HUDEP-2 (cell line): ENCODE data around the gene G0S2.

ENCODE experiments used
- DNase-seq, 76 experiments: peaks; one replicate each; lab custom pipeline; 2025; ENCODE audit not compliant: unreplicated experiment in 76 of 76; lab: John Stamatoyannopoulos, UW

The G0S2 gene

GRCh38 chr1:209648346-209648745 lies 26.9 kb upstream of the G0S2 start:
- DNase-seq, result no peak

GRCh38 chr1:209648931-209649776 lies 26.1 kb upstream of the G0S2 start:
- DNase-seq, result peak in 41 of 76 experiments; percentile 2 to 67 (median 30)

- no peak for DNase-seq
Measured at GRCh38 chr1:209650454-209650853, 24.8 kb upstream of the G0S2 start.

GRCh38 chr1:209651138-209651587 lies 24.0 kb upstream of the G0S2 start:
- peak in 61 of 76 experiments; percentile 4 to 79 (median 48) for DNase-seq

- DNase-seq, result no peak
Measured at GRCh38 chr1:209652121-209652735, 23.0 kb upstream of the G0S2 start, which contains the start of gene LAMB3. Gene LAMB3 (minus strand): TSS chr1:209652425. CDS start chr1:209650944, 1,481 bp downstream.

- DNase-seq, result peak in 36 of 76 experiments; percentile 3 to 38 (median 12)
Measured at GRCh38 chr1:209652873-209653401, 22.3 kb upstream of the G0S2 start.

GRCh38 chr1:209653915-209654351 lies 21.3 kb upstream of the G0S2 start:
- DNase-seq, result no peak

- DNase-seq, result no peak
Measured at GRCh38 chr1:209655411-209656231, 19.6 kb upstream of the G0S2 start.

GRCh38 chr1:209657140-209657879 lies 17.9 kb upstream of the G0S2 start:
- no peak for DNase-seq

- no peak for DNase-seq
Measured at GRCh38 chr1:209657918-209658317, 17.3 kb upstream of the G0S2 start.

GRCh38 chr1:209659909-209660308 lies 15.3 kb upstream of the G0S2 start:
- DNase-seq, result no peak

GRCh38 chr1:209661071-209661470 lies 14.1 kb upstream of the G0S2 start:
- no peak for DNase-seq

- no peak for DNase-seq
Measured at GRCh38 chr1:209662879-209663327, 12.3 kb upstream of the G0S2 start.

GRCh38 chr1:209667103-209667502 lies 8.1 kb upstream of the G0S2 start:
- no peak for DNase-seq

GRCh38 chr1:209667708-209668107 lies 7.5 kb upstream of the G0S2 start:
- no peak for DNase-seq

- no peak for DNase-seq
Measured at GRCh38 chr1:209670441-209671082, 4.7 kb upstream of the G0S2 start.

GRCh38 chr1:209672705-209673630 lies 2.2 kb upstream of the G0S2 start:
- DNase-seq, result no peak

- DNase-seq, result no peak
Measured at GRCh38 chr1:209673631-209674417, 1.4 kb upstream of the G0S2 start.
